AG09309 (cell line): ENCODE data around the gene P2RX1.

Experiments used
- DNase-seq: peaks from one replicate; pipeline ENCODE4 v3.0.0-alpha.2; 2010; ENCODE audit warnings: low read depth
- H3K4me3 ChIP-seq: 2 replicates; pipeline ENCODE4 v1.5.1; 2011; ENCODE audit warnings: mild to moderate bottlenecking, low read depth, low read length, moderate library complexity; ENCODE audit not compliant: control insufficient read depth
- CTCF ChIP-seq: IDR thresholded peaks from 2 replicates; pipeline ENCODE4 v1.5.1; 2011; ENCODE audit warnings: mild to moderate bottlenecking, low read depth, low read length, inconsistent platforms; ENCODE audit not compliant: insufficient read depth, control insufficient read depth; ENCODE audit errors: missing control alignments

The P2RX1 gene

GRCh38 chr17:3890082-3890877 is 26.0 kb downstream of the P2RX1 start:
- TF ChIP-seq CTCF: no peak
- H3K4me3 ChIP-seq: no peak overlapping the region
- no peak for DNase-seq

- no peak for TF ChIP-seq CTCF
- no peak for DNase-seq
- no peak overlapping the region for H3K4me3 ChIP-seq
These were observed 26.8 kb downstream of the P2RX1 start for GRCh38 chr17:3889325-3890012.

- no peak for DNase-seq
- no peak overlapping the region for H3K4me3 ChIP-seq
- no peak for TF ChIP-seq CTCF
These were observed 27.7 kb downstream of the P2RX1 start for GRCh38 chr17:3888343-3889171.

GRCh38 chr17:3887804-3888203 is 28.5 kb downstream of the P2RX1 start:
- H3K4me3 ChIP-seq: no peak overlapping the region
- no peak for DNase-seq

GRCh38 chr17:3887394-3887793 is 28.9 kb downstream of the P2RX1 start:
- TF ChIP-seq CTCF: no peak
- DNase-seq: no peak
- no peak overlapping the region for H3K4me3 ChIP-seq

More at GRCh38 chr17:3887804-3888203, 28.5 kb downstream of the P2RX1 start:
- TF ChIP-seq CTCF: no peak

GRCh38 chr17:3886776-3887175 is 29.5 kb downstream of the P2RX1 start:
- H3K4me3 ChIP-seq: no peak overlapping the region
- DNase-seq: no peak
- TF ChIP-seq CTCF: no peak
